SK-N-SH treated with all-trans-retinoic acid at 6 μM for 48 hours (cell line): Measurements from ENCODE around the gene RP2.

Experiments used
- ARNTL ChIP-seq: fragments of 450-650 bp; formaldehyde crosslinking; IDR thresholded peaks from 2 replicates; pipeline ENCODE4 v1.5.0; 2020; ENCODE audit warnings: low read depth, mild to moderate bottlenecking, moderate library complexity, borderline replicate concordance
- BACH2 ChIP-seq: fragments of 250-450 bp; sonication (Bioruptor Pico); IDR thresholded peaks from 2 replicates; pipeline ENCODE4 v1.9.0; 2021; ENCODE audit warnings: mild to moderate bottlenecking, borderline replicate concordance
- PPARA ChIP-seq: fragments of 250-450 bp; sonication (Bioruptor Pico); IDR thresholded peaks from 2 replicates; pipeline ENCODE4 v1.5.0; 2020; ENCODE audit warnings: mild to moderate bottlenecking, borderline replicate concordance
- ZFP3 ChIP-seq: fragments of 250-450 bp; sonication (Bioruptor Pico); IDR thresholded peaks from 2 replicates; pipeline ENCODE4 v1.5.0; 2020; ENCODE audit warnings: mild to moderate bottlenecking, moderate library complexity

DNA sequence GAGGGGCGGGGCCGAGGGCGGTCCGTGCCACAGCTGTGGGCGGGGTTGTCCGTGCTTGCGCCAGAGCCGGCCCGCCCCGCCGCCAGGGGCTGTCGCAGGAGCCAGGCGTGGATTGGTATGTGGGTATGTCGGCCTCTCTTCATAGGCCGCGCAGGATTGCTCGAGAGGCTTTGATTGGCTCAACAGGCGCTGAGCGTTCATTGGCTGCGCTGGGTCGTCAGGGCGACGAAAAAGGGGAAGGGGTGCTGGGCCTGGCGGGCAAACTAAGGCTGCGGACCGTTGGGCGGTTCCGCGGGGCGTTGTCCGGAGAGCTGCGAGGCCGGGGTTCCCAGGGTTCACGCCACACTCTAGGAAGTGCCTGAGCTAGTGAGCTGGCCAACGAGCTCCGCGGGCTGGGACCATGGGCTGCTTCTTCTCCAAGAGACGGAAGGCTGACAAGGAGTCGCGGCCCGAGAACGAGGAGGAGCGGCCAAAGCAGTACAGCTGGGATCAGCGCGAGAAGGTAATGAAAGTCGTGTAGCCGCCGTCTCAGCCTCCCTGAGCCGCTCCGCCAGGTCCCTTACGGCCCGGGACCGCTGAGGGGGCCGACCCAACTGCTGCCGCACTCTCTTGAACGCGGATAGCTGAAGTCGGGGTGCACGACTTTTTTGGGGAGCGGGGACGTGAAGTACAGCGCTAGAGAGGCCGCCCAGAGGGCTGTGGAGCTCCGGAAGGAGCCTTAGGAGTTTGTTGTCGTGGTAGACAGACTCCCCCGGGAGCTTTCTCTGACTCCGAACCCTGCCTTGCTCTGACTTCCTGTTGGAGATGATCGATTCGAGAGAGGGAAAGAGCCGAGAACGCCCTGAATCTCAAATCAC, at the start of gene RP2:
- no peak for TF ChIP-seq ZFP3 (CRISPR knock-in tag)
- TF ChIP-seq BACH2 (CRISPR knock-in tag): no peak
- TF ChIP-seq ARNTL (CRISPR knock-in tag): no peak
- no peak for TF ChIP-seq PPARA (CRISPR knock-in tag)
